ENCODE measurements around the gene GPA33.

GPA33 gene

GRCh38 chr1:167084757-167085156 lies 5.4 kb downstream of the GPA33 start:
- no peak for DNase-seq

- no peak for DNase-seq
Observed at GRCh38 chr1:167083871-167084270, 6.3 kb downstream of the GPA33 start.

GRCh38 chr1:167083066-167083665 lies 7.0 kb downstream of the GPA33 start:
- DNase-seq, result no peak

- peak; percentile 49 for DNase-seq
Observed at GRCh38 chr1:167082511-167083027, 7.6 kb downstream of the GPA33 start.

GRCh38 chr1:167081594-167082156 lies 8.5 kb downstream of the GPA33 start:
- DNase-seq, result no peak

- DNase-seq, result no peak
Observed at GRCh38 chr1:167077868-167078210, 12.3 kb downstream of the GPA33 start.

GRCh38 chr1:167077128-167077867 lies 12.9 kb downstream of the GPA33 start:
- DNase-seq, result no peak

GRCh38 chr1:167076136-167076710 lies 14.0 kb downstream of the GPA33 start:
- no peak for DNase-seq

- DNase-seq, result no peak
Observed at GRCh38 chr1:167071286-167071685, 18.9 kb downstream of the GPA33 start.

GRCh38 chr1:167068761-167069160 lies 21.4 kb downstream of the GPA33 start:
- no peak for DNase-seq

- DNase-seq, result no peak
Observed at GRCh38 chr1:167067904-167068303, 22.3 kb downstream of the GPA33 start.

GRCh38 chr1:167066333-167067122 lies 23.6 kb downstream of the GPA33 start:
- DNase-seq, result peak; percentile 73

GRCh38 chr1:167065471-167065870 lies 24.7 kb downstream of the GPA33 start:
- DNase-seq, result no peak

- no peak for DNase-seq
Observed at GRCh38 chr1:167064621-167065020, 25.6 kb downstream of the GPA33 start.

GRCh38 chr1:167061073-167061464 lies 29.1 kb downstream of the GPA33 start:
- DNase-seq, result no peak

- no peak for DNase-seq
Observed at GRCh38 chr1:167060141-167061072, 29.8 kb downstream of the GPA33 start.

GRCh38 chr1:167059809-167060107 lies 30.4 kb downstream of the GPA33 start:
- no peak for DNase-seq

GRCh38 chr1:167059045-167059808 lies 30.9 kb downstream of the GPA33 start:
- DNase-seq, result peak; percentile 36

- no peak for DNase-seq
Observed at GRCh38 chr1:167057241-167057688, 32.9 kb downstream of the GPA33 start.

GRCh38 chr1:167056529-167057231 lies 33.5 kb downstream of the GPA33 start:
- no peak for DNase-seq
